SU-DHL-6 (cell line): ENCODE measurements around the gene CHN1.
A peak's percentile ranks its signal among the peaks of the same experiment; 100 is the strongest.

Experiments used
- H2AFZ ChIP-seq: fragments of 200-600 bp; sonication (generic); 2 replicates; pipeline ENCODE4 v1.6.1; 2014; ENCODE audit warnings: low read depth, mild to moderate bottlenecking, moderate library complexity, mixed read lengths, antibody characterized with exemption, low read length; ENCODE audit not compliant: severe bottlenecking
- H3F3A ChIP-seq: fragments of 200-600 bp; shearing (Covaris generic); 2 replicates; pipeline ENCODE4 v1.6.0; 2016; ENCODE audit warnings: antibody characterized with exemption, mild to moderate bottlenecking; ENCODE audit not compliant: insufficient read depth
- H3K27ac ChIP-seq: fragments of 200-600 bp; sonication (generic); 2 replicates; pipeline ENCODE4 v1.5.1; 2016; ENCODE audit warnings: low read depth, mild to moderate bottlenecking, low read length, moderate library complexity, mixed read lengths
- H3K27me3 ChIP-seq: fragments of 200-600 bp; sonication (generic), shearing (Covaris generic); 2 replicates; pipeline ENCODE4 v1.6.0; 2014; ENCODE audit warnings: mild to moderate bottlenecking, low read length
- H3K36me3 ChIP-seq: fragments of 200-600 bp; sonication (generic); 2 replicates; pipeline ENCODE4 v1.6.1; 2014; ENCODE audit warnings: mild to moderate bottlenecking, low read length, mixed read lengths
- H3K4me2 ChIP-seq: fragments of 300-600, 200-600 bp; shearing (Covaris generic), sonication (generic); 2 replicates; pipeline ENCODE4 v1.6.0; 2014; ENCODE audit warnings: low read length, low read depth, mild to moderate bottlenecking; ENCODE audit not compliant: poor library complexity, severe bottlenecking
- H3K4me3 ChIP-seq: fragments of 200-600 bp; sonication (generic); 2 replicates; pipeline ENCODE4 v1.5.1; 2014; ENCODE audit warnings: antibody characterized with exemption, low read length, mild to moderate bottlenecking, mixed read lengths; ENCODE audit not compliant: insufficient read depth, poor library complexity, severe bottlenecking
- H3K79me2 ChIP-seq: fragments of 200-600 bp; sonication (generic); 2 replicates; pipeline ENCODE4 v1.6.1; 2014; ENCODE audit warnings: mild to moderate bottlenecking, low read length, moderate library complexity; ENCODE audit not compliant: insufficient read depth
- H3K9ac ChIP-seq: fragments of 200-600 bp; sonication (generic); 2 replicates; pipeline ENCODE4 v1.7.0; 2014; ENCODE audit warnings: mild to moderate bottlenecking, low read length
- H3K9me2 ChIP-seq: fragments of 200-600 bp; sonication (generic); replicated peaks from 2 replicates; pipeline ENCODE4 v1.6.1; 2014; ENCODE audit warnings: low read length; ENCODE audit not compliant: insufficient read depth
- H3K9me3 ChIP-seq: fragments of 200-600 bp; sonication (generic); 2 replicates; pipeline ENCODE4 v1.6.1; 2014; ENCODE audit warnings: low read length, mixed read lengths; ENCODE audit not compliant: insufficient read depth
- H4K20me1 ChIP-seq: fragments of 200-600 bp; sonication (generic); 2 replicates; pipeline ENCODE4 v1.6.1; 2014; ENCODE audit warnings: low read depth, mild to moderate bottlenecking, antibody characterized with exemption, low read length, moderate library complexity, mixed read lengths
- EZH2phosphoT487 ChIP-seq: fragments of 200-600 bp; sonication (generic), shearing (Covaris generic); conservative IDR thresholded peaks from 2 replicates; pipeline ENCODE4 v1.6.1; 2018; ENCODE audit warnings: mild to moderate bottlenecking, antibody characterized with exemption, low read length, moderate library complexity, mixed read lengths
- TF ChIP-seq, protein P1 (sequence below): fragments of 200-600 bp; sonication (generic); IDR thresholded peaks from one replicate; pipeline ENCODE4 v1.5.1; 2017; ENCODE audit warnings: antibody characterized with exemption, mild to moderate bottlenecking, low read length, moderate library complexity; ENCODE audit not compliant: insufficient read depth, poor library complexity, severe bottlenecking

CHN1 gene

DNA sequence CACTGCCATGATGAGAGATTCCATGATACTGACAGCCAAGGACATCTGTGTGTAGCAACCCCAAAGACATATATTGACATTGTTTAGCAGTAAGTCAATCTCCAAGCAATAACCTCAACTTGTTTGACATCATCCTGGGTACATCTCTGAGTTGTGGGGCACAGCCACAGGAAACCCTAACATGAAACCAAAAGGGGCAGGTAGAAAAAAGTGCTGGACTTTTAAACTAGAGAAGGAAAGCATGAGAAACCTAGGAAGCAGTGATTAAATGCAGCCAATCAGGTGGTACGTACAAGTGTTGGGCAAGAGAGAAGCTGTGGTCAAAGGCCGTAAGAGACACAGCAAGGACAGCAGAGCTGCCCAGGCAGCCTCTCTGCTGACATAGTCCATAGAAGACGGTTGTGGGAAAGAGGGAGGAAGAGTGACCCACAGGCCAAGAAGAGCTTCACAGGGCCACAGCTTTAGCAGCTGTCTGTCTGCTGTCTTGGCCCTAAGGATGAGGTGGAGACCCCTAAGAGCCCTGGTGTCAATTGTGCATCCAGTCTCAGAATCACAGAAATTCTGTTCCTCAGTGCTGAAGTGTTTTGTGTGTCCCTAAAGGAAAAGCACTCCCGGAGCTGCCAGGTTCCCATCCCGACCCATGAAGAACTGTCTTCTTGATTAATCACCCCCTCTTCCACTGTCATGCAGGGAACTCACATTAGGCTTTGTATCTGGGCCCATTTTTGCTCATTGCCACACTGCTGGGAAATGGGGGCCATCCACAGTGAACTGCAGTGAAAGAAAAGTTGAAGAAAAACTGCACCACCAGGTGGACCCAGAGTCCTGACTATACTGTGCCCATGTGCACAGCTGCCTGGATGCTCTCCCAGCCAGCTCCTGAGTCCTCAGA is 25.4 kb upstream of the CHN1 start:
- Histone ChIP-seq H3K4me3 (no peak overlapping the region), H4K20me1 (no peaks in the 10 kb centered on the region), H3K9me3 (no peaks in the 10 kb centered on the region), H3K9me2 (no peaks in the 10 kb centered on the region), H2AFZ (no peak overlapping the region), H3K27ac (no peak overlapping the region), H3K27me3 (no peaks in the 10 kb centered on the region), H3K36me3 (no peaks in the 10 kb centered on the region), H3K79me2 (no peaks in the 10 kb centered on the region), H3K4me2 (no peak overlapping the region), H3F3A (no peaks in the 10 kb centered on the region), H3K9ac (no peak overlapping the region)
- TF ChIP-seq, protein P1, sequence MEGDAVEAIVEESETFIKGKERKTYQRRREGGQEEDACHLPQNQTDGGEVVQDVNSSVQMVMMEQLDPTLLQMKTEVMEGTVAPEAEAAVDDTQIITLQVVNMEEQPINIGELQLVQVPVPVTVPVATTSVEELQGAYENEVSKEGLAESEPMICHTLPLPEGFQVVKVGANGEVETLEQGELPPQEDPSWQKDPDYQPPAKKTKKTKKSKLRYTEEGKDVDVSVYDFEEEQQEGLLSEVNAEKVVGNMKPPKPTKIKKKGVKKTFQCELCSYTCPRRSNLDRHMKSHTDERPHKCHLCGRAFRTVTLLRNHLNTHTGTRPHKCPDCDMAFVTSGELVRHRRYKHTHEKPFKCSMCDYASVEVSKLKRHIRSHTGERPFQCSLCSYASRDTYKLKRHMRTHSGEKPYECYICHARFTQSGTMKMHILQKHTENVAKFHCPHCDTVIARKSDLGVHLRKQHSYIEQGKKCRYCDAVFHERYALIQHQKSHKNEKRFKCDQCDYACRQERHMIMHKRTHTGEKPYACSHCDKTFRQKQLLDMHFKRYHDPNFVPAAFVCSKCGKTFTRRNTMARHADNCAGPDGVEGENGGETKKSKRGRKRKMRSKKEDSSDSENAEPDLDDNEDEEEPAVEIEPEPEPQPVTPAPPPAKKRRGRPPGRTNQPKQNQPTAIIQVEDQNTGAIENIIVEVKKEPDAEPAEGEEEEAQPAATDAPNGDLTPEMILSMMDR, result peak; percentile 13
- TF ChIP-seq EZH2phosphoT487, result no peak

DNA sequence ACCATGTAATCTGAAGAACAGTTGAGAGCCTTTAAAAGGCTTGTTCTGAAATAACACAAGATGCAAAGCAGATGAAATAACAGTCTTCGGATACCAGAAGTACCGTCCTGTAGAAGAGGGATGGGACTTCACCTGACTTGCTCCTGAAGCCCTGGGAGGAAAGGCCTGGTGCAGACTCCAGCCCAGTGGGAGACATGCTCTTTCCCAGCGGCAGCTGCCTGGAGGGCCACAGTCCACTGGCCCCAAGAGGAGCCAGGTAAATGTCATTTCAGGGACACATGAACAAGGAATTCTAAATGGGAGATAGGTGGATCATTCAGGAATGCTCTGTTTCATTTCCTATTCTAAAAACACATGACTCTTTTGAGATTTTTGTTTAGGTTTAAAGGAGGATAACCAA is 22.6 kb upstream of the CHN1 start:
- Histone ChIP-seq H3K79me2 (no peaks in the 10 kb centered on the region), H3F3A (no peaks in the 10 kb centered on the region), H3K27ac (no peak overlapping the region), H4K20me1 (no peaks in the 10 kb centered on the region), H3K4me3 (no peak overlapping the region), H3K4me2 (no peak overlapping the region), H2AFZ (no peak overlapping the region), H3K9me2 (no peaks in the 10 kb centered on the region), H3K9ac (no peak overlapping the region), H3K27me3 (no peaks in the 10 kb centered on the region), H3K9me3 (no peaks in the 10 kb centered on the region), H3K36me3 (no peaks in the 10 kb centered on the region)
- TF ChIP-seq EZH2phosphoT487, result no peak
- TF ChIP-seq, protein P1, result no peak

DNA sequence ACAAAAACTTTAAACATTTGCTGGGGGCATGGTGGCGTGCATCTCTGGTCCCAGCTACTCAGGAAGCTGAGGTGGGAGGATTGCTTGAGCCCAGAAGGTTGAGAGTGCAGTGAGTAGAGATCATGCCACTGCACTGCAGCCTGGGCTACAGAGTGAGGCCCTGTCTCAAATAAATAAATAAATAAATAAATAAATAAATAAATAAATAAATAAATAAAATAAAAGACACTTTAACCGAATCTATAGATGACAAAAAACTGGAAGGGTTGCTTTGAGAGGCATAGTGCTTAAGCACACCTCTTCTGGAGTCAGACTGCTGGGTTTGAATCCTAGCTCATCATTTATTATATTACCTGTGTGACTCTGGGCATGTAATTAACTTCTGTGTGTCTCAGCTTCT is 21.2 kb upstream of the CHN1 start:
- H3K79me2 ChIP-seq, result no peaks in the 10 kb centered on the region
- no peaks in the 10 kb centered on the region for H3F3A ChIP-seq
- no peak overlapping the region for H3K4me2 ChIP-seq
- H4K20me1 ChIP-seq, result no peaks in the 10 kb centered on the region
- no peak overlapping the region for H3K4me3 ChIP-seq
- no peak overlapping the region for H3K9ac ChIP-seq
- H3K27ac ChIP-seq, result no peak overlapping the region
- H3K27me3 ChIP-seq, result no peaks in the 10 kb centered on the region
- TF ChIP-seq EZH2phosphoT487, result no peak
- TF ChIP-seq, protein P1, result no peak
- no peaks in the 10 kb centered on the region for H3K9me2 ChIP-seq
- no peaks in the 10 kb centered on the region for H3K9me3 ChIP-seq
- no peaks in the 10 kb centered on the region for H3K36me3 ChIP-seq
- H2AFZ ChIP-seq, result no peak overlapping the region
